ENCODE results near the gene ACTN1. TPM values are rescaled to one million over a fixed set of nuclear protein-coding genes. Genes with fewer than 3 reads are reported as not detected.

Gene ACTN1
- total RNA-seq, 1 donor from 2014 or later: 44.9 TPM

- Histone ChIP-seq H3K9ac (ENCODE audit: low read depth in 1 of 3, low read length in 3 of 3) (no peak overlapping the region), H3K4me3 (ENCODE audit: low read length in 3 of 3) (no peak overlapping the region), H3K27ac (ENCODE audit: low read depth, low read length) (no peak overlapping the region), H3K36me3 (ENCODE audit: control insufficient read depth in 3 of 3, insufficient read depth in 3 of 3, low read length in 3 of 3) (no peaks in the 10 kb centered on the region), H3K4me1 (ENCODE audit: control insufficient read depth in 3 of 3, insufficient read depth in 3 of 3, low read length in 3 of 3) (peaks cover 38 to 49% (median 43%) of the 10 kb centered on the region in 3 donors), H3K9me3 (ENCODE audit: control insufficient read depth in 3 of 3, low read length in 3 of 3) (no peaks in the 10 kb centered on the region), H3K27me3 (ENCODE audit: control insufficient read depth in 3 of 3, insufficient read depth in 3 of 3, low read length in 3 of 3) (peaks cover 0 to 3% (median 2%) of the 10 kb centered on the region in 3 donors)
These were observed 14.6 kb downstream of the ACTN1 start for GRCh38 chr14:68964300-68965093.

GRCh38 chr14:68962681-68963080 lies 16.4 kb downstream of the ACTN1 start:
- H3K4me1 ChIP-seq (ENCODE audit: control insufficient read depth in 3 of 3, insufficient read depth in 3 of 3, low read length in 3 of 3): peaks cover 40 to 50% (median 42%) of the 10 kb centered on the region in 3 donors
- no peak overlapping the region for H3K4me3 ChIP-seq (ENCODE audit: low read length in 3 of 3)
- peaks cover 0 to 3% (median 2%) of the 10 kb centered on the region in 3 donors for H3K27me3 ChIP-seq (ENCODE audit: control insufficient read depth in 3 of 3, insufficient read depth in 3 of 3, low read length in 3 of 3)
- no peaks in the 10 kb centered on the region for H3K36me3 ChIP-seq (ENCODE audit: control insufficient read depth in 3 of 3, insufficient read depth in 3 of 3, low read length in 3 of 3)
- H3K9ac ChIP-seq (ENCODE audit: low read depth in 1 of 3, low read length in 3 of 3): no peak overlapping the region
- no peaks in the 10 kb centered on the region for H3K9me3 ChIP-seq (ENCODE audit: control insufficient read depth in 3 of 3, low read length in 3 of 3)
- no peak overlapping the region for H3K27ac ChIP-seq (ENCODE audit: low read depth, low read length)

- no peak overlapping the region for H3K9ac ChIP-seq (ENCODE audit: low read depth in 1 of 3, low read length in 3 of 3)
- H3K9me3 ChIP-seq (ENCODE audit: control insufficient read depth in 3 of 3, low read length in 3 of 3): no peaks in the 10 kb centered on the region
- H3K27me3 ChIP-seq (ENCODE audit: control insufficient read depth in 3 of 3, insufficient read depth in 3 of 3, low read length in 3 of 3): peaks cover 0 to 3% (median 2%) of the 10 kb centered on the region in 3 donors
- peaks cover 39 to 50% (median 42%) of the 10 kb centered on the region in 3 donors for H3K4me1 ChIP-seq (ENCODE audit: control insufficient read depth in 3 of 3, insufficient read depth in 3 of 3, low read length in 3 of 3)
- no peak overlapping the region for H3K27ac ChIP-seq (ENCODE audit: low read depth, low read length)
- no peak overlapping the region for H3K4me3 ChIP-seq (ENCODE audit: low read length in 3 of 3)
- H3K36me3 ChIP-seq (ENCODE audit: control insufficient read depth in 3 of 3, insufficient read depth in 3 of 3, low read length in 3 of 3): peaks cover 0 to 2% (median 0%) of the 10 kb centered on the region in 3 donors
These were observed 17.1 kb downstream of the ACTN1 start for GRCh38 chr14:68961781-68962584.

GRCh38 chr14:68961361-68961760 lies 17.7 kb downstream of the ACTN1 start:
- Histone ChIP-seq H3K4me3 (ENCODE audit: low read length in 3 of 3) (no peak overlapping the region), H3K27ac (ENCODE audit: low read depth, low read length) (no peak overlapping the region), H3K27me3 (ENCODE audit: control insufficient read depth in 3 of 3, insufficient read depth in 3 of 3, low read length in 3 of 3) (peaks cover 0 to 3% (median 2%) of the 10 kb centered on the region in 3 donors), H3K9me3 (ENCODE audit: control insufficient read depth in 3 of 3, low read length in 3 of 3) (no peaks in the 10 kb centered on the region), H3K4me1 (ENCODE audit: control insufficient read depth in 3 of 3, insufficient read depth in 3 of 3, low read length in 3 of 3) (peaks cover 33 to 48% (median 41%) of the 10 kb centered on the region in 3 donors), H3K36me3 (ENCODE audit: control insufficient read depth in 3 of 3, insufficient read depth in 3 of 3, low read length in 3 of 3) (peaks cover 0 to 2% (median 0%) of the 10 kb centered on the region in 3 donors), H3K9ac (ENCODE audit: low read depth in 1 of 3, low read length in 3 of 3) (no peak overlapping the region)

- Histone ChIP-seq H3K9ac (ENCODE audit: low read depth in 1 of 3, low read length in 3 of 3) (no peak overlapping the region), H3K27ac (ENCODE audit: low read depth, low read length) (no peak overlapping the region), H3K4me3 (ENCODE audit: low read length in 3 of 3) (no peak overlapping the region), H3K27me3 (ENCODE audit: control insufficient read depth in 3 of 3, insufficient read depth in 3 of 3, low read length in 3 of 3) (peaks cover 0 to 3% (median 2%) of the 10 kb centered on the region in 3 donors), H3K4me1 (ENCODE audit: control insufficient read depth in 3 of 3, insufficient read depth in 3 of 3, low read length in 3 of 3) (peaks cover 37 to 47% (median 44%) of the 10 kb centered on the region in 3 donors), H3K36me3 (ENCODE audit: control insufficient read depth in 3 of 3, insufficient read depth in 3 of 3, low read length in 3 of 3) (peaks cover 0 to 2% (median 0%) of the 10 kb centered on the region in 3 donors), H3K9me3 (ENCODE audit: control insufficient read depth in 3 of 3, low read length in 3 of 3) (no peaks in the 10 kb centered on the region)
These were observed 19.0 kb downstream of the ACTN1 start for GRCh38 chr14:68960123-68960522.

- H3K9ac ChIP-seq (ENCODE audit: low read depth in 1 of 3, low read length in 3 of 3): no peak overlapping the region
- H3K4me3 ChIP-seq (ENCODE audit: low read length in 3 of 3): no peak overlapping the region
These were observed 20.1 kb downstream of the ACTN1 start for GRCh38 chr14:68959035-68959434.

GRCh38 chr14:68958553-68958952 lies 20.5 kb downstream of the ACTN1 start:
- Histone ChIP-seq H3K27me3 (ENCODE audit: control insufficient read depth in 3 of 3, insufficient read depth in 3 of 3, low read length in 3 of 3) (peaks cover 0 to 3% (median 0%) of the 10 kb centered on the region in 3 donors), H3K9ac (ENCODE audit: low read depth in 1 of 3, low read length in 3 of 3) (no peak overlapping the region), H3K9me3 (ENCODE audit: control insufficient read depth in 3 of 3, low read length in 3 of 3) (no peaks in the 10 kb centered on the region), H3K36me3 (ENCODE audit: control insufficient read depth in 3 of 3, insufficient read depth in 3 of 3, low read length in 3 of 3) (peaks cover 0 to 2% (median 0%) of the 10 kb centered on the region in 3 donors), H3K4me3 (ENCODE audit: low read length in 3 of 3) (no peak overlapping the region), H3K4me1 (ENCODE audit: control insufficient read depth in 3 of 3, insufficient read depth in 3 of 3, low read length in 3 of 3) (peaks cover 33 to 41% (median 39%) of the 10 kb centered on the region in 3 donors), H3K27ac (ENCODE audit: low read depth, low read length) (no peak overlapping the region)

More at GRCh38 chr14:68959035-68959434, 20.1 kb downstream of the ACTN1 start:
- Histone ChIP-seq H3K27ac (ENCODE audit: low read depth, low read length) (no peak overlapping the region), H3K4me1 (ENCODE audit: control insufficient read depth in 3 of 3, insufficient read depth in 3 of 3, low read length in 3 of 3) (peaks cover 34 to 42% (median 39%) of the 10 kb centered on the region in 3 donors), H3K36me3 (ENCODE audit: control insufficient read depth in 3 of 3, insufficient read depth in 3 of 3, low read length in 3 of 3) (peaks cover 0 to 2% (median 0%) of the 10 kb centered on the region in 3 donors), H3K9me3 (ENCODE audit: control insufficient read depth in 3 of 3, low read length in 3 of 3) (no peaks in the 10 kb centered on the region), H3K27me3 (ENCODE audit: control insufficient read depth in 3 of 3, insufficient read depth in 3 of 3, low read length in 3 of 3) (peaks cover 0 to 3% (median 0%) of the 10 kb centered on the region in 3 donors)

- Histone ChIP-seq H3K36me3 (ENCODE audit: control insufficient read depth in 3 of 3, insufficient read depth in 3 of 3, low read length in 3 of 3) (peaks cover 0 to 2% (median 0%) of the 10 kb centered on the region in 3 donors), H3K27me3 (ENCODE audit: control insufficient read depth in 3 of 3, insufficient read depth in 3 of 3, low read length in 3 of 3) (peaks cover 0 to 2% (median 0%) of the 10 kb centered on the region in 3 donors), H3K4me1 (ENCODE audit: control insufficient read depth in 3 of 3, insufficient read depth in 3 of 3, low read length in 3 of 3) (peaks cover 40 to 48% (median 45%) of the 10 kb centered on the region in 3 donors), H3K9me3 (ENCODE audit: control insufficient read depth in 3 of 3, low read length in 3 of 3) (no peaks in the 10 kb centered on the region), H3K27ac (ENCODE audit: low read depth, low read length) (peak overlapping the region; percentile 12), H3K4me3 (ENCODE audit: low read length in 3 of 3) (no peak overlapping the region), H3K9ac (ENCODE audit: low read depth in 1 of 3, low read length in 3 of 3) (no peak overlapping the region)
These were observed 21.3 kb downstream of the ACTN1 start for GRCh38 chr14:68957775-68958174.

GRCh38 chr14:68956724-68957123 lies 22.4 kb downstream of the ACTN1 start:
- H3K4me3 ChIP-seq (ENCODE audit: low read length in 3 of 3): no peak overlapping the region
- H3K9me3 ChIP-seq (ENCODE audit: control insufficient read depth in 3 of 3, low read length in 3 of 3): no peaks in the 10 kb centered on the region
- H3K27me3 ChIP-seq (ENCODE audit: control insufficient read depth in 3 of 3, insufficient read depth in 3 of 3, low read length in 3 of 3): no peaks in the 10 kb centered on the region
- H3K27ac ChIP-seq (ENCODE audit: low read depth, low read length): no peak overlapping the region
- H3K36me3 ChIP-seq (ENCODE audit: control insufficient read depth in 3 of 3, insufficient read depth in 3 of 3, low read length in 3 of 3): peaks cover 0 to 2% (median 0%) of the 10 kb centered on the region in 3 donors
- peaks cover 49 to 50% (median 50%) of the 10 kb centered on the region in 3 donors for H3K4me1 ChIP-seq (ENCODE audit: control insufficient read depth in 3 of 3, insufficient read depth in 3 of 3, low read length in 3 of 3)
- H3K9ac ChIP-seq (ENCODE audit: low read depth in 1 of 3, low read length in 3 of 3): no peak overlapping the region

All from skeletal muscle tissue (tissue), 4 donors.